HEK293 (cell line): ENCODE results near the gene PRKD3.

Experiments
- ZBTB17 ChIP-seq: fragments of 450-650 bp; formaldehyde crosslinking; IDR thresholded peaks from 2 replicates; pipeline ENCODE4 v1.5.1; 2016; ENCODE audit warnings: missing biosample characterization, missing genetic modification characterization
- ZFHX2 ChIP-seq: fragments of 450-650 bp; formaldehyde crosslinking; conservative IDR thresholded peaks from 2 replicates; pipeline ENCODE4 v1.5.1; 2016; ENCODE audit warnings: missing biosample characterization, missing genetic modification characterization
- ZFP3 ChIP-seq: fragments of 450-650 bp; formaldehyde crosslinking; IDR thresholded peaks from 2 replicates; pipeline ENCODE4 v1.5.1; 2016; ENCODE audit warnings: low read depth, missing biosample characterization, missing genetic modification characterization
- ZNF274 ChIP-seq, 2 experiments: fragments of 200-500 bp in 1 of 2; fragments of 450-650 bp in 1 of 2; sonication (Bioruptor generic) in 1 of 2; formaldehyde crosslinking in 1 of 2; IDR thresholded peaks; 2 replicates each; pipeline versions ENCODE4 v1.5.1 to v1.6.1; 2014 to 2016; ENCODE audit warnings: borderline replicate concordance in 1 of 2, inconsistent platforms in 1 of 2, low read length in 1 of 2, missing biosample characterization in 1 of 2, missing genetic modification characterization in 1 of 2
- ZNF624 ChIP-seq: fragments of 450-650 bp; formaldehyde crosslinking; IDR thresholded peaks from 2 replicates; pipeline ENCODE4 v1.5.1; 2017; ENCODE audit warnings: missing biosample characterization, missing genetic modification characterization
- ZNF747 ChIP-seq: fragments of 450-650 bp; formaldehyde crosslinking; IDR thresholded peaks from 2 replicates; pipeline ENCODE4 v1.5.1; 2016; ENCODE audit warnings: missing biosample characterization, missing genetic modification characterization
- ZNF785 ChIP-seq: fragments of 450-650 bp; formaldehyde crosslinking; IDR thresholded peaks from 2 replicates; pipeline ENCODE4 v1.5.1; 2016; ENCODE audit warnings: missing biosample characterization, missing genetic modification characterization
- TF ChIP-seq, protein P1 (sequence below): fragments of 450-650 bp; formaldehyde crosslinking; IDR thresholded peaks from 2 replicates; pipeline ENCODE4 v1.5.1; 2016; ENCODE audit warnings: missing biosample characterization, missing genetic modification characterization
- TF ChIP-seq, protein P2 (sequence below): fragments of 450-650 bp; formaldehyde crosslinking; IDR thresholded peaks from 2 replicates; pipeline ENCODE4 v1.5.1; 2016; ENCODE audit warnings: missing biosample characterization, missing genetic modification characterization

DNA sequence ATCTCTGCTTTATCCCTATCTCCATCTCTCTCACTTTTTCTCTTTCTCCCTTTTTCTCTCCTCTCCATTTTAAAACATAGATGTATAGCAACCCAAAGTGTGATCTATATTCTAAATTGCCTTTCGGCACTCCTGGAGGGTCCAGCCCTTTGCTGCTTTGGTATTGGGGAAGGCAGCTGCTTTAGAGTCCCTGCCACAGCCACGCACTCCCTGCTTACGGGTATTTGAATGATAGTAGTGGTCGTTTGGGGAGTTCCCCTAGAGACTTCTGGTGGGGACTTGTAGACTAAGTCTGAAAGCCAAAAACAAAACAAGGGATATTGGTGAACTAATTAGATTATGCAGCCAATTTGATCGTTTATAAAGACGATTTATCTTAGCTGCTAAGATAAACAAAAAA is 31.7 kb upstream of the PRKD3 start:
- TF ChIP-seq, protein P1, sequence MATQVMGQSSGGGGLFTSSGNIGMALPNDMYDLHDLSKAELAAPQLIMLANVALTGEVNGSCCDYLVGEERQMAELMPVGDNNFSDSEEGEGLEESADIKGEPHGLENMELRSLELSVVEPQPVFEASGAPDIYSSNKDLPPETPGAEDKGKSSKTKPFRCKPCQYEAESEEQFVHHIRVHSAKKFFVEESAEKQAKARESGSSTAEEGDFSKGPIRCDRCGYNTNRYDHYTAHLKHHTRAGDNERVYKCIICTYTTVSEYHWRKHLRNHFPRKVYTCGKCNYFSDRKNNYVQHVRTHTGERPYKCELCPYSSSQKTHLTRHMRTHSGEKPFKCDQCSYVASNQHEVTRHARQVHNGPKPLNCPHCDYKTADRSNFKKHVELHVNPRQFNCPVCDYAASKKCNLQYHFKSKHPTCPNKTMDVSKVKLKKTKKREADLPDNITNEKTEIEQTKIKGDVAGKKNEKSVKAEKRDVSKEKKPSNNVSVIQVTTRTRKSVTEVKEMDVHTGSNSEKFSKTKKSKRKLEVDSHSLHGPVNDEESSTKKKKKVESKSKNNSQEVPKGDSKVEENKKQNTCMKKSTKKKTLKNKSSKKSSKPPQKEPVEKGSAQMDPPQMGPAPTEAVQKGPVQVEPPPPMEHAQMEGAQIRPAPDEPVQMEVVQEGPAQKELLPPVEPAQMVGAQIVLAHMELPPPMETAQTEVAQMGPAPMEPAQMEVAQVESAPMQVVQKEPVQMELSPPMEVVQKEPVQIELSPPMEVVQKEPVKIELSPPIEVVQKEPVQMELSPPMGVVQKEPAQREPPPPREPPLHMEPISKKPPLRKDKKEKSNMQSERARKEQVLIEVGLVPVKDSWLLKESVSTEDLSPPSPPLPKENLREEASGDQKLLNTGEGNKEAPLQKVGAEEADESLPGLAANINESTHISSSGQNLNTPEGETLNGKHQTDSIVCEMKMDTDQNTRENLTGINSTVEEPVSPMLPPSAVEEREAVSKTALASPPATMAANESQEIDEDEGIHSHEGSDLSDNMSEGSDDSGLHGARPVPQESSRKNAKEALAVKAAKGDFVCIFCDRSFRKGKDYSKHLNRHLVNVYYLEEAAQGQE (tag by site-specific recombination): no peak
- no peak for TF ChIP-seq ZNF785
- TF ChIP-seq, protein P2, sequence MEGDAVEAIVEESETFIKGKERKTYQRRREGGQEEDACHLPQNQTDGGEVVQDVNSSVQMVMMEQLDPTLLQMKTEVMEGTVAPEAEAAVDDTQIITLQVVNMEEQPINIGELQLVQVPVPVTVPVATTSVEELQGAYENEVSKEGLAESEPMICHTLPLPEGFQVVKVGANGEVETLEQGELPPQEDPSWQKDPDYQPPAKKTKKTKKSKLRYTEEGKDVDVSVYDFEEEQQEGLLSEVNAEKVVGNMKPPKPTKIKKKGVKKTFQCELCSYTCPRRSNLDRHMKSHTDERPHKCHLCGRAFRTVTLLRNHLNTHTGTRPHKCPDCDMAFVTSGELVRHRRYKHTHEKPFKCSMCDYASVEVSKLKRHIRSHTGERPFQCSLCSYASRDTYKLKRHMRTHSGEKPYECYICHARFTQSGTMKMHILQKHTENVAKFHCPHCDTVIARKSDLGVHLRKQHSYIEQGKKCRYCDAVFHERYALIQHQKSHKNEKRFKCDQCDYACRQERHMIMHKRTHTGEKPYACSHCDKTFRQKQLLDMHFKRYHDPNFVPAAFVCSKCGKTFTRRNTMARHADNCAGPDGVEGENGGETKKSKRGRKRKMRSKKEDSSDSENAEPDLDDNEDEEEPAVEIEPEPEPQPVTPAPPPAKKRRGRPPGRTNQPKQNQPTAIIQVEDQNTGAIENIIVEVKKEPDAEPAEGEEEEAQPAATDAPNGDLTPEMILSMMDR (tag by site-specific recombination): no peak
- no peak for TF ChIP-seq ZFHX2
- no peak for TF ChIP-seq ZBTB17 (tag by site-specific recombination)
- TF ChIP-seq ZFP3 (tag by site-specific recombination): no peak
- no peak for TF ChIP-seq ZNF624
- TF ChIP-seq ZNF747 (tag by site-specific recombination): no peak
- TF ChIP-seq ZNF274 (IDR thresholded peaks at IDR 0.05; ENCODE audit: low read length): no peak
- no peak for TF ChIP-seq ZNF274 (tag by site-specific recombination; IDR thresholded peaks at IDR 0.05; ENCODE audit: borderline replicate concordance)
